ENCODE measurements around the gene ATP8B1. TPM values are rescaled to one million over a fixed set of nuclear protein-coding genes. Genes with fewer than 3 reads are reported as not detected.

Gene ATP8B1
- total and polyA plus RNA-seq, 9 of the 15 experiments (the other 6 are each of a cell fraction or from before 2014, with no cell fraction given): 0.01 to 0.22 (median 0.03) TPM; not detected in 3

GRCh38 chr18:57791911-57792310 lies 11.2 kb downstream of the ATP8B1 start:
- H3K4me1 ChIP-seq (replicated peaks in 1 of 2; ENCODE audit: control insufficient read depth in 2 of 2, insufficient read depth in 2 of 2, low read length in 2 of 2): peaks cover 0 to 5% of the 10 kb centered on the region in 2 experiments; a peak in 3 of 5 replicates
- no peaks in the 10 kb centered on the region for H3K27me3 ChIP-seq (ENCODE audit: control insufficient read depth in 2 of 2, insufficient read depth in 2 of 2, low read length in 2 of 2)
- TF ChIP-seq SREBF1 (IDR thresholded peaks at IDR 0.05; ENCODE audit: borderline replicate concordance, low read depth, low read length) (no peak), GABPB2 (CRISPR knock-in tag; conservative IDR thresholded peaks at IDR 0.05) (no peak), ZBTB7A (IDR thresholded peaks at IDR 0.05; ENCODE audit: borderline replicate concordance, control insufficient read depth, low read depth, low read length) (no peak), ZNF431 (CRISPR knock-in tag; IDR thresholded peaks at IDR 0.05) (no peak), NR2C1 (IDR thresholded peaks at IDR 0.05) (no peak), NR2C1 (tag; IDR thresholded peaks at IDR 0.05) (no peak), ERF (CRISPR knock-in tag; IDR thresholded peaks at IDR 0.05) (no peak), NRF1 (conservative IDR thresholded peaks at IDR 0.05 in 1 of 2, IDR thresholded peaks at IDR 0.05 in 1 of 2) (no peak), HDAC8 (tag; IDR thresholded peaks at IDR 0.05) (no peak), ETV1 (tag; conservative IDR thresholded peaks at IDR 0.05; ENCODE audit: low read depth) (no peak), ZBED1 (IDR thresholded peaks at IDR 0.05) (no peak), TEAD4 (IDR thresholded peaks at IDR 0.05; ENCODE audit: low read length) (no peak), TEAD4 (CRISPR knock-in tag; IDR thresholded peaks at IDR 0.05; ENCODE audit: borderline replicate concordance) (no peak), MED1 (CRISPR knock-in tag; IDR thresholded peaks at IDR 0.05; ENCODE audit: borderline replicate concordance) (no peak)
- TF ChIP-seq, protein P1, sequence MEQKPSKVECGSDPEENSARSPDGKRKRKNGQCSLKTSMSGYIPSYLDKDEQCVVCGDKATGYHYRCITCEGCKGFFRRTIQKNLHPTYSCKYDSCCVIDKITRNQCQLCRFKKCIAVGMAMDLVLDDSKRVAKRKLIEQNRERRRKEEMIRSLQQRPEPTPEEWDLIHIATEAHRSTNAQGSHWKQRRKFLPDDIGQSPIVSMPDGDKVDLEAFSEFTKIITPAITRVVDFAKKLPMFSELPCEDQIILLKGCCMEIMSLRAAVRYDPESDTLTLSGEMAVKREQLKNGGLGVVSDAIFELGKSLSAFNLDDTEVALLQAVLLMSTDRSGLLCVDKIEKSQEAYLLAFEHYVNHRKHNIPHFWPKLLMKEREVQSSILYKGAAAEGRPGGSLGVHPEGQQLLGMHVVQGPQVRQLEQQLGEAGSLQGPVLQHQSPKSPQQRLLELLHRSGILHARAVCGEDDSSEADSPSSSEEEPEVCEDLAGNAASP (IDR thresholded peaks at IDR 0.05): no peak
- TF ChIP-seq, protein P2, sequence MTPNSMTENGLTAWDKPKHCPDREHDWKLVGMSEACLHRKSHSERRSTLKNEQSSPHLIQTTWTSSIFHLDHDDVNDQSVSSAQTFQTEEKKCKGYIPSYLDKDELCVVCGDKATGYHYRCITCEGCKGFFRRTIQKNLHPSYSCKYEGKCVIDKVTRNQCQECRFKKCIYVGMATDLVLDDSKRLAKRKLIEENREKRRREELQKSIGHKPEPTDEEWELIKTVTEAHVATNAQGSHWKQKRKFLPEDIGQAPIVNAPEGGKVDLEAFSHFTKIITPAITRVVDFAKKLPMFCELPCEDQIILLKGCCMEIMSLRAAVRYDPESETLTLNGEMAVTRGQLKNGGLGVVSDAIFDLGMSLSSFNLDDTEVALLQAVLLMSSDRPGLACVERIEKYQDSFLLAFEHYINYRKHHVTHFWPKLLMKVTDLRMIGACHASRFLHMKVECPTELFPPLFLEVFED (CRISPR knock-in tag; conservative IDR thresholded peaks at IDR 0.05): no peak
- intact Hi-C loops (cut with micrococcal nuclease) (no loop called here), in situ Hi-C loops (cut with MboI) (no loop called here)
- ChIA-PET POLR2A (interaction anchor here (0.5 to 1.9 kb wide), 2 partner anchors 8 to 23 kb away, joined by 3 to 4 read pairs; no protein-coding TSS in a partner anchor), CTCF (ENCODE audit: low intra/inter-chr PET ratio) (no interaction called here)
- H3K4me3 ChIP-seq: no peak overlapping the region
- 37% methylated on average over 2 of the region's 2 CpGs for WGBS (ENCODE audit: insufficient coverage, low coverage, missing lambda C conversion rate)
- BruUV-seq (replicated peaks): no TSS peak
- H4K20me1 ChIP-seq (replicated peaks; ENCODE audit: control insufficient read depth, insufficient read depth, low read length): no peaks in the 10 kb centered on the region
- H3K79me2 ChIP-seq (ENCODE audit: control insufficient read depth, insufficient read depth, low read length): no peaks in the 10 kb centered on the region
- H3K4me2 ChIP-seq (ENCODE audit: insufficient read depth, low read length): no peak overlapping the region
- H3K27ac ChIP-seq (ENCODE audit: extremely low read depth, low read depth, low read length): no peak overlapping the region
- no peaks in the 10 kb centered on the region for H3K9me3 ChIP-seq (replicated peaks; ENCODE audit: control insufficient read depth, insufficient read depth, low read depth, low read length)
- no peak for ATAC-seq
- FAIRE-seq: no peak
- H2AFZ ChIP-seq (ENCODE audit: low read depth, low read length): no peak overlapping the region
- no peaks in the 10 kb centered on the region for H3K36me3 ChIP-seq (ENCODE audit: control insufficient read depth, insufficient read depth, low read length)
- DNase-seq (ENCODE audit: extremely low read depth in 1 of 4, low spot score in 3 of 4): no peak
- no peak overlapping the region for H3K9ac ChIP-seq (ENCODE audit: insufficient read depth in 1 of 2, low read depth in 2 of 2, low read length in 2 of 2)
- no peaks in the 10 kb centered on the region for H3K9me1 ChIP-seq (ENCODE audit: control insufficient read depth, insufficient read depth, low read length)
